Measurements from ENCODE around the gene TMEM72. TPM values are rescaled to one million over a fixed set of nuclear protein-coding genes. Genes with fewer than 3 reads are reported as not detected.

TMEM72 gene
- total and polyA plus RNA-seq, 2 donors (not counting 1 experiment from before 2014, with no cell fraction given): not detected

DNA sequence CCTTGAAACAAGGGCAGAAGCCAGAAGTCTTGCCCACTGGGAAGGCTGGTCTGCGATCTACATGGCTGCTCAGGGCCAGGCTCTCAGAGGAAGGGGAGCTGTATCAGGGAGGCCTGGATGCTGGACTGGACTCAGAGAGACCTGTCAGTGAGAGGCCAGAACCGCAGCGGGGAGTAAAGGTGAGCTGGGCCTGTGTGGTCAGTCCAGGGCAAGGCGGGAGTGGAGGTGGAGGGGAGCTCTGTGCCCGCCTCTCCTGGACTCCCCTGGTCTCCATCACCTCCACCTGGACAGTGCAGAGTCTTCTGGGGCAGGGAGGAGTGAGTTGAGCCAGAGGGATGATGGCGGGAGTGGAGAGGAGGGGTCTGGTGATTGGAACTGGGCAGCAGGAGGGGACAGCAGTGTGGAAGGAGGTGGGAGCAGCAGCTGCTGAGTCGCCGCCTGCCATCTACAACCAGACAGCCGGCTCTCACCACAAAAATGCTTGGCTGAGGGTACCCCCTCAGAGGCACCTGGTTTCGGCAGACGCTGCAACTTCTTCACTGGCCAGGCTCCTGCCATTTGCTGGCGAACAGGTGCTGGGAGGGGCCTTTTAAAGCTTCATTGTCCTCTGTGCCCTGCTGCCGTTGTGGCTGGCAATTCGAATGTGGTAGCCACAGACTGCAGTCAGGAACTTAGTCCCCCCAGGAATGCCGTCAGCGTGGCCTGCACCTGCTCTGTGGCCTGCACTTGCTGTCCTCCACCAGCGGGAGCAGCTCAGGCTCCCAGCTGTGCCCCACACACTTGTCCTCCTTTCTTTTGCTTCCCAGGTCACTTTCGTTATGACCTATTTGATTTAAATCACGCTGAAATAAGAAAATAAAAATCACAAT is 52.0 kb downstream of the TMEM72 start:
- peak overlapping the region; percentile 15 for H3K9ac ChIP-seq (ENCODE audit: low read length)
- peaks cover 52 to 80% of the 10 kb centered on the region in 2 donors for H3K4me1 ChIP-seq (ENCODE audit: control insufficient read depth in 2 of 2, insufficient read depth in 2 of 2, low read length in 2 of 2)
- H2AFZ ChIP-seq (ENCODE audit: insufficient read depth, low read depth, low read length, poor library complexity, severe bottlenecking): peak overlapping the region; percentile 61
- intact Hi-C loops (cut with micrococcal nuclease): no loop called here
- H3K9me3 ChIP-seq (ENCODE audit: control extremely low read depth in 1 of 3, control insufficient read depth in 2 of 3, insufficient read depth in 1 of 3, low read length in 2 of 3): no peaks in the 10 kb centered on the region
- peak overlapping the region; percentile 56 for H3K4me3 Mint-ChIP-seq
- H3K36me3 ChIP-seq (replicated peaks in 1 of 2; ENCODE audit: control extremely low read depth in 1 of 2, control insufficient read depth in 1 of 2, extremely low read depth in 1 of 2, insufficient read depth in 2 of 2, low read length in 1 of 2): no peaks in the 10 kb centered on the region
- H3K27me3 Mint-ChIP-seq: no peaks in the 10 kb centered on the region
- DNase-seq (peak; percentile 37), ATAC-seq (ENCODE audit: low read depth) (no peak)
- WGBS (ENCODE audit: insufficient coverage): 36% methylated on average over 11 of the region's 19 CpGs
- H3K4me1 Mint-ChIP-seq: peaks cover 72% of the 10 kb centered on the region
- ChIA-PET CTCF (interaction anchor here (0.7 to 3.7 kb wide), 11 partner anchors 10 to 40 kb away, joined by 3 to 24 read pairs (median 5); partner anchors contain the start of genes DEPP1 and ZNF22), POLR2A (interaction anchor here (1.5 kb wide), 1 partner anchor 40 kb away, joined by 3 read pairs; no protein-coding TSS in a partner anchor)
- peaks cover 14% of the 10 kb centered on the region for H3K79me2 ChIP-seq (ENCODE audit: control insufficient read depth, insufficient read depth, low read length)
- H4K20me1 ChIP-seq (ENCODE audit: control insufficient read depth, insufficient read depth, low read length, poor library complexity, severe bottlenecking): no peaks in the 10 kb centered on the region
- peak overlapping the region; percentile 50 for H3K27ac Mint-ChIP-seq
- no peak for TF ChIP-seq EZH2 (IDR thresholded peaks at IDR 0.05; ENCODE audit: borderline replicate concordance, insufficient read depth, low read depth, low read length, poor library complexity, severe bottlenecking)
- TF ChIP-seq, protein P1, sequence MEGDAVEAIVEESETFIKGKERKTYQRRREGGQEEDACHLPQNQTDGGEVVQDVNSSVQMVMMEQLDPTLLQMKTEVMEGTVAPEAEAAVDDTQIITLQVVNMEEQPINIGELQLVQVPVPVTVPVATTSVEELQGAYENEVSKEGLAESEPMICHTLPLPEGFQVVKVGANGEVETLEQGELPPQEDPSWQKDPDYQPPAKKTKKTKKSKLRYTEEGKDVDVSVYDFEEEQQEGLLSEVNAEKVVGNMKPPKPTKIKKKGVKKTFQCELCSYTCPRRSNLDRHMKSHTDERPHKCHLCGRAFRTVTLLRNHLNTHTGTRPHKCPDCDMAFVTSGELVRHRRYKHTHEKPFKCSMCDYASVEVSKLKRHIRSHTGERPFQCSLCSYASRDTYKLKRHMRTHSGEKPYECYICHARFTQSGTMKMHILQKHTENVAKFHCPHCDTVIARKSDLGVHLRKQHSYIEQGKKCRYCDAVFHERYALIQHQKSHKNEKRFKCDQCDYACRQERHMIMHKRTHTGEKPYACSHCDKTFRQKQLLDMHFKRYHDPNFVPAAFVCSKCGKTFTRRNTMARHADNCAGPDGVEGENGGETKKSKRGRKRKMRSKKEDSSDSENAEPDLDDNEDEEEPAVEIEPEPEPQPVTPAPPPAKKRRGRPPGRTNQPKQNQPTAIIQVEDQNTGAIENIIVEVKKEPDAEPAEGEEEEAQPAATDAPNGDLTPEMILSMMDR (IDR thresholded peaks at IDR 0.05): peak; percentile 32
- no peaks in the 10 kb centered on the region for H3K9me3 Mint-ChIP-seq (ENCODE audit: insufficient read depth)
- H3K27ac ChIP-seq (ENCODE audit: low read length in 2 of 2): no peak overlapping the region
- H3K27me3 ChIP-seq (replicated peaks in 1 of 4; ENCODE audit: control extremely low read depth in 1 of 4, control insufficient read depth in 3 of 4, insufficient read depth in 4 of 4, low read length in 3 of 4): peaks cover 0 to 2% (median 0%) of the 10 kb centered on the region in 4 experiments
- peak overlapping the region; percentile 56 for H3K4me2 ChIP-seq (replicated peaks; ENCODE audit: low read depth, low read length, poor library complexity, severe bottlenecking)
- no peak overlapping the region for H3K4me3 ChIP-seq (ENCODE audit: control extremely low read depth in 1 of 5, extremely low read depth in 1 of 5, insufficient read depth in 1 of 5, low read depth in 2 of 5, low read length in 4 of 5)

Data from B cell (primary cell).